ENCODE measurements around the gene TMEM238.

The TMEM238 gene

GRCh38 chr19:55376241-55376933 lies 7.7 kb downstream of the TMEM238 start, which contains the start of gene TMEM190:
Gene TMEM190, plus strand, starts transcription at chr19:55376826. Its CDS starts 28 bp downstream, at chr19:55376854.
- no peak for DNase-seq

- DNase-seq: no peak
These were observed 9.9 kb downstream of the TMEM238 start for GRCh38 chr19:55373993-55374757.

- no peak for DNase-seq
These were observed 10.6 kb downstream of the TMEM238 start for GRCh38 chr19:55373306-55373992.

- peak in 1 of 2 experiments; percentile 54 for DNase-seq
These were observed 11.6 kb downstream of the TMEM238 start for GRCh38 chr19:55372316-55373081.

- DNase-seq: no peak
These were observed 13.6 kb downstream of the TMEM238 start, which contains the start of gene IL11 for GRCh38 chr19:55370305-55370988. Gene IL11, minus strand, starts transcription at chr19:55370463. Its CDS starts 153 bp downstream, at chr19:55370310.

- peak; percentile 54 to 64 for DNase-seq
These were observed 14.3 kb downstream of the TMEM238 start for GRCh38 chr19:55369653-55370304.

GRCh38 chr19:55368701-55369563 lies 15.2 kb downstream of the TMEM238 start:
- peak in 1 of 2 experiments; percentile 55 for DNase-seq

- no peak for DNase-seq
These were observed 16.0 kb downstream of the TMEM238 start for GRCh38 chr19:55368106-55368505.

- DNase-seq: no peak
These were observed 17.3 kb downstream of the TMEM238 start for GRCh38 chr19:55366790-55367189.

GRCh38 chr19:55365964-55366363 lies 18.1 kb downstream of the TMEM238 start:
- no peak for DNase-seq

- no peak for DNase-seq
These were observed 18.8 kb downstream of the TMEM238 start for GRCh38 chr19:55365245-55365644.

GRCh38 chr19:55362990-55363716 lies 20.9 kb downstream of the TMEM238 start, which contains the start of gene GARIN5B:
Gene GARIN5B, minus strand, starts transcription at chr19:55363260. Its CDS starts 194 bp downstream, at chr19:55363066.
- no peak for DNase-seq

- DNase-seq: no peak
These were observed 21.7 kb downstream of the TMEM238 start for GRCh38 chr19:55362174-55362989.

- DNase-seq: no peak
These were observed 23.2 kb downstream of the TMEM238 start for GRCh38 chr19:55360902-55361301.

GRCh38 chr19:55358943-55359908 lies 24.9 kb downstream of the TMEM238 start:
- no peak for DNase-seq

- DNase-seq: no peak
These were observed 25.6 kb downstream of the TMEM238 start for GRCh38 chr19:55358493-55358892.

- no peak for DNase-seq
These were observed 28.8 kb downstream of the TMEM238 start for GRCh38 chr19:55355213-55355821.

Measured in activated T-cell treated with anti-CD3 and anti-CD28 coated beads, Interleukin-2, amount 50 U/mL, for 48 hours (primary cell).